HEK293T (cell line): ENCODE measurements around the gene BRPF1.

ENCODE experiments used
- CTCF ChIA-PET: fragments of 350-600 bp; formaldehyde crosslinking; extraction: SDS; loops from one replicate; lab custom pipeline; 2021; ENCODE audit warnings: antibody characterized with exemption, inconsistent platforms; lab: Yijun Ruan, JAX
- POLR2A ChIA-PET: fragments of 350-600 bp; formaldehyde crosslinking; extraction: SDS; loops from one replicate; lab custom pipeline; 2020; ENCODE audit warnings: antibody characterized with exemption, inconsistent platforms; lab: Yijun Ruan, JAX
- DNase-seq: peaks from one replicate; pipeline ENCODE4 v3.0.0; 2012; ENCODE audit warnings: mixed read lengths; ENCODE audit errors: extremely low spot score
- ARNT ChIP-seq: fragments of 450-650 bp; IDR thresholded peaks from 2 replicates; pipeline ENCODE4 v1.6.1; 2017; ENCODE audit warnings: mild to moderate bottlenecking
- BHLHE40 ChIP-seq: fragments of 450-650 bp; IDR thresholded peaks from 2 replicates; pipeline ENCODE4 v1.6.1; 2016; ENCODE audit warnings: mild to moderate bottlenecking, moderate library complexity, borderline replicate concordance
- CTBP1 ChIP-seq: fragments of 450-650 bp; IDR thresholded peaks from 2 replicates; pipeline ENCODE4 v1.6.1; 2016; ENCODE audit warnings: borderline replicate concordance
- ELF4 ChIP-seq: fragments of 450-650 bp; IDR thresholded peaks from 2 replicates; pipeline ENCODE4 v1.6.1; 2017; ENCODE audit warnings: antibody characterized with exemption
- FOXA1 ChIP-seq: fragments of 450-650 bp; IDR thresholded peaks from 2 replicates; pipeline ENCODE4 v1.6.1; 2016; ENCODE audit warnings: mild to moderate bottlenecking
- FOXK2 ChIP-seq: fragments of 450-650 bp; IDR thresholded peaks from 2 replicates; pipeline ENCODE4 v1.6.1; 2016; ENCODE audit warnings: mild to moderate bottlenecking
- FOXM1 ChIP-seq: fragments of 450-650 bp; IDR thresholded peaks from 2 replicates; pipeline ENCODE4 v1.6.1; 2017; ENCODE audit warnings: mild to moderate bottlenecking, borderline replicate concordance
- HDGF ChIP-seq: fragments of 450-650 bp; IDR thresholded peaks from 2 replicates; pipeline ENCODE4 v1.6.1; 2017; ENCODE audit warnings: antibody characterized with exemption, borderline replicate concordance
- L3MBTL2 ChIP-seq: fragments of 450-650 bp; conservative IDR thresholded peaks from 2 replicates; pipeline ENCODE4 v1.6.1; 2016; ENCODE audit warnings: mild to moderate bottlenecking
- LEF1 ChIP-seq: fragments of 450-650 bp; IDR thresholded peaks from 2 replicates; pipeline ENCODE4 v1.6.1; 2017; ENCODE audit warnings: mild to moderate bottlenecking, borderline replicate concordance
- NFRKB ChIP-seq: fragments of 450-650 bp; IDR thresholded peaks from 2 replicates; pipeline ENCODE4 v1.6.1; 2016; ENCODE audit warnings: mild to moderate bottlenecking, moderate library complexity
- SP1 ChIP-seq: fragments of 450-650 bp; IDR thresholded peaks from 2 replicates; pipeline ENCODE4 v1.6.1; 2017
- SUZ12 ChIP-seq: fragments of 450-650 bp; IDR thresholded peaks from 2 replicates; pipeline ENCODE4 v1.6.1; 2016; ENCODE audit warnings: mild to moderate bottlenecking
- TARDBP ChIP-seq: fragments of 450-650 bp; IDR thresholded peaks from 2 replicates; pipeline ENCODE4 v1.6.1; 2016
- ZNF384 ChIP-seq: fragments of 450-650 bp; IDR thresholded peaks from 2 replicates; pipeline ENCODE4 v1.6.1; 2016
- TF ChIP-seq, protein P1 (sequence below): fragments of 450-650 bp; IDR thresholded peaks from 2 replicates; pipeline ENCODE4 v1.6.1; 2016

Gene BRPF1

DNA sequence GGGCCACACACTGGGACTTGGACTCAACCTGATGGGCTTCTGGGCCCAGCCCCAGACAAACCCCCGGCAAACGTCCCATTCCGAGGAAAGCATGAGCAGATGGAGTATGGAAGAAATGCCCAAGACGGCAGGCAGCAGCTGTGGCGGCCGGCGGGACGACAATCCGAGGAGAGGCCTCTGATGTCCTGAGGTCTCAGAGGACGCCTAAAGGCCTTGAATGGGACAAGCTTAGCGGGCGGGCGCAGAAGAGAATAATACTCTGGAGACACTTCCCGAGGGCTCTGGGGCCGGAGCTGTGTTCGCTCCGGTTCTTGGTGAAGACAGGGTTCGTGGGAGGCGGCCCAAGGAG lies 17.7 kb downstream of the BRPF1 start:
- ChIA-PET POLR2A (interaction anchor here (1.2 to 2.4 kb wide), 11 partner anchors 10 to 247 kb away, joined by 3 to 35 read pairs (median 5); partner anchors contain the start of genes ARPC4 and BRPF1), CTCF (interaction anchor here (1.1 to 1.4 kb wide), 4 partner anchors 16 to 78 kb away, joined by 3 read pairs; partner anchors contain the start of gene BRPF1)
- TF ChIP-seq SUZ12 (no peak), NFRKB (no peak), ARNT (no peak), BHLHE40 (no peak), FOXM1 (no peak), HDGF (no peak), ELF4 (no peak), TARDBP (no peak), ZNF384 (no peak), SP1 (no peak), L3MBTL2 (no peak), CTBP1 (no peak), FOXK2 (no peak), LEF1 (no peak), FOXA1 (no peak)
- TF ChIP-seq, protein P1, sequence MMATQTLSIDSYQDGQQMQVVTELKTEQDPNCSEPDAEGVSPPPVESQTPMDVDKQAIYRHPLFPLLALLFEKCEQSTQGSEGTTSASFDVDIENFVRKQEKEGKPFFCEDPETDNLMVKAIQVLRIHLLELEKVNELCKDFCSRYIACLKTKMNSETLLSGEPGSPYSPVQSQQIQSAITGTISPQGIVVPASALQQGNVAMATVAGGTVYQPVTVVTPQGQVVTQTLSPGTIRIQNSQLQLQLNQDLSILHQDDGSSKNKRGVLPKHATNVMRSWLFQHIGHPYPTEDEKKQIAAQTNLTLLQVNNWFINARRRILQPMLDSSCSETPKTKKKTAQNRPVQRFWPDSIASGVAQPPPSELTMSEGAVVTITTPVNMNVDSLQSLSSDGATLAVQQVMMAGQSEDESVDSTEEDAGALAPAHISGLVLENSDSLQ, result no peak
- DNase-seq, result no peak

DNA sequence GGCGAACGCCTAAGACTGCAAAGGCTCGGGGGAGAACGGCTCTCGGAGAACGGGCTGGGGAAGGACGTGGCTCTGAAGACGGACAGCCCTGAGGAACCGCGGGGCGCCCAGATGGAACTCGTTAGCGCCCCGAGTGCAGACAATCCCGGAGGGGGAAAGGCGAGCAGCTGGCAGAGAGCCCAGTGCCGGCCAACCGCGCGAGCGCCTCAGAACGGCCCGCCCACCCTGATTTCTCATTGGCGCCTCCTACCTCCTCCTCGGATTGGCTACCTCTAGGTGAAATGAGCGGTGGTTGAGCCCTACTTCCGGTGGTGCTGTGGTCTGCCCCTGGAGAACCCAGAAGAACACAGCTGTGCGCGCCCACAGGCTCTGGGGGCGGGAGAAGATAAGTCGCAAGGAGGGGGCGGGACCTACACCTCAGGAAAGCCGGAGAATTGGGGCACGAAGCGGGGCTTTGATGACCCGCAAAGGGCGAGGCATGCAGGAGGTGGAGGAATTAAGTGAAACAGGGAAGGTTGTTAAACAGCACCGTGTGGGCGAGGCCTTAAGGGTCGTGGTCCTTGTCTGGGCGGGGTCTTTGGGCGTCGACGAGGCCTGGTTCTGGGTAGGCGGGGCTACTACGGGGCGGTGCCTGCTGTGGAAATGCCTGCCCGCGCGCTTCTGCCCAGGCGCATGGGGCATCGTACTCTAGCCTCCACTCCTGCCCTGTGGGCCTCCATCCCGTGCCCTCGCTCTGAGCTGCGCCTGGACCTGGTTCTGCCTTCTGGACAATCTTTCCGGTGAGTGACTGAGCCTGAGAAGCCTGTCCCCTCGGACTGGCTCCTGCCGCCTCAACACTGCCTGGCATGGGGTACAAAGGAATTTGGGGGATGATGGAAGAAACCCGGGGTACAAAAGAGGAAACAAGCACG lies 18.4 kb downstream of the BRPF1 start, which contains the start of gene OGG1:
OGG1 (plus strand) TSS at position 308 of the 911 bp plus-strand sequence; CDS start at position 643, 335 bp downstream.
- TF ChIP-seq LEF1, result no peak
- TF ChIP-seq FOXM1, result no peak
- no peak for TF ChIP-seq BHLHE40
- TF ChIP-seq SP1, result no peak
- peak; percentile 33; the same call in 1 of the 2 replicates for TF ChIP-seq ELF4
- TF ChIP-seq, protein P1, result peak; percentile 46; the same call in 1 of the 2 replicates
- no peak for TF ChIP-seq FOXK2
- no peak for TF ChIP-seq TARDBP
- TF ChIP-seq FOXA1, result no peak
- TF ChIP-seq SUZ12, result no peak
- peak; percentile 72 for TF ChIP-seq L3MBTL2
- CTCF ChIA-PET, result interaction anchor here (1.1 to 1.4 kb wide), 4 partner anchors 17 to 77 kb away, joined by 3 read pairs; partner anchors contain the start of gene BRPF1
- POLR2A ChIA-PET, result interaction anchor here (0.7 to 2.4 kb wide), 12 partner anchors 9 to 248 kb away, joined by 3 to 35 read pairs (median 5); partner anchors contain the start of genes ARPC4 and BRPF1
- peak; percentile 96 for DNase-seq

DNA sequence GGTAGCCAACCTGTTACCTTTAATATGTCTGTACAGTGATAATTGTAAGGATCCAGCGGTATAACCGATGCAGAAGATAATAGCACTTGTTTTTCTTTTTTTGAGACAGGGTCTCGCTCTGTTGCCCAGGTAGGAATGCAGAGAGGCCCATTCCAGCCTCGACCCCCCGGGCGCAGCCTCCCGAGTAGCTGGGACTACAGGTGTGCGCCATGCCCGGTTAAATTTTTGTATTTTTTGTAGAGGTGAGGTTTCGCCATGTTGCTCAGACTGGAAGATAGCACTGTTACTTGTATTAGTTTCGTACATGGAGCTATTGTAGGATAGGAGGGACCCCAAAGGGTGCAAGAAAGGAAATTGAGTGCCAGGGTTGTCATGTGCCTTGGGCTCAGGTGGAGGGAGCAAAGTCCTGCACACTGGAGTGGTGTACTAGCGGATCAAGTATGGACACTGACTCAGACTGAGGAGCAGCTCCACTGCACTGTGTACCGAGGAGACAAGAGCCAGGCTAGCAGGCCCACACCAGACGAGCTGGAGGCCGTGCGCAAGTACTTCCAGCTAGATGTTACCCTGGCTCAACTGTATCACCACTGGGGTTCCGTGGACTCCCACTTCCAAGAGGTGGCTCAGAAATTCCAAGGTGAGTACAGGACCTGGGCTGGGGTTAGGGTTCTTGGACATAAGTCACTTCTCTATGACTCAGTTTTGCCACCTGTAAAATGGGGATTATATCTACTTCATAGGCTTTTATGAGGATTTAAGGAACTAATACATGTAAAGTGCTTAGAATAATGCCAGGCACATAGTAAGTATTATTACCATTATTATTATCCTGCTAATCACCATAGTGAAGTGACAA lies 19.2 kb downstream of the BRPF1 start:
- ChIA-PET CTCF (interaction anchor here (1.4 kb wide), 1 partner anchor 24 kb away, joined by 3 read pairs; no protein-coding TSS in a partner anchor), POLR2A (interaction anchor here (2.2 kb wide), 2 partner anchors 30 to 42 kb away, joined by 7 to 13 read pairs; partner anchors contain the start of gene ARPC4)
- no peak for DNase-seq
- TF ChIP-seq ZNF384 (no peak), FOXK2 (no peak), SP1 (no peak), CTBP1 (no peak), LEF1 (no peak), SUZ12 (no peak), ARNT (no peak), L3MBTL2 (no peak), HDGF (no peak), ELF4 (no peak), FOXM1 (no peak), BHLHE40 (no peak), TARDBP (no peak), NFRKB (no peak), FOXA1 (no peak)
- TF ChIP-seq, protein P1, result no peak

DNA sequence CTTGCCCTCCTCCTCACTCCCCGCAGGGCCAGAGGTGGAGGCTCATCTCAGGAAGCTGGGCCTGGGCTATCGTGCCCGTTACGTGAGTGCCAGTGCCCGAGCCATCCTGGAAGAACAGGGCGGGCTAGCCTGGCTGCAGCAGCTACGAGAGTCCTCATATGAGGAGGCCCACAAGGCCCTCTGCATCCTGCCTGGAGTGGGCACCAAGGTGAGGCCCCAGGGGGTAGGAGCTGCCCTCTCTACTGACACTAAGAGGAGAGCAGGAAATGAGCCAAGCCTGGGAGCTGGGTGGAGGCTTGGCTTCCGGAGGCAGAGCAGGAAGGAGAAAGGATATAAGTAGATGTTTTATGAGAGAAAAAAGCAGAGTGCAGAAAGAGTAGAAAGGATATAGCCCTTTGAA lies 23.1 kb downstream of the BRPF1 start:
- no peak for DNase-seq
- POLR2A ChIA-PET, result interaction anchor here (1.7 kb wide), 1 partner anchor 15 kb away, joined by 7 read pairs; the partner anchor contains the start of gene CAMK1
- CTCF ChIA-PET, result interaction anchor here (0.9 kb wide), 1 partner anchor 9 kb away, joined by 3 read pairs; no protein-coding TSS in a partner anchor
- no peak for TF ChIP-seq FOXK2
- no peak for TF ChIP-seq FOXA1
- TF ChIP-seq, protein P1, result no peak
